Astrocyte (in vitro differentiated cells and primary cell): ENCODE measurements around the gene EVC. TPM values are rescaled to one million over a fixed set of nuclear protein-coding genes. Genes with fewer than 3 reads are reported as not detected.
A peak's percentile ranks its signal among the peaks of the same experiment; 100 is the strongest.

Experiments used
- DNase-seq: peaks from one replicate; pipeline ENCODE4 v3.0.0-alpha.2; 2010; ENCODE audit warnings: low read depth
- FAIRE-seq: peaks from 2 replicates; lab custom pipeline; 2011; peaks lifted over from hg19 to GRCh38; lab: Jason Lieb, UNC
- H2AFZ ChIP-seq: 2 replicates; pipeline ENCODE4 v1.6.0; 2012; ENCODE audit warnings: low read depth, low read length, inconsistent platforms
- H3K27ac ChIP-seq: 2 replicates; pipeline ENCODE4 v1.5.1; 2011; ENCODE audit warnings: low read depth, low read length, inconsistent platforms
- H3K27me3 ChIP-seq: 2 replicates; pipeline ENCODE4 v1.6.0; 2011; ENCODE audit warnings: low read length, inconsistent platforms; ENCODE audit not compliant: insufficient read depth
- H3K36me3 ChIP-seq: 2 replicates; pipeline ENCODE4 v1.5.1; 2011; ENCODE audit warnings: low read length, inconsistent platforms; ENCODE audit not compliant: insufficient read depth
- H3K4me1 ChIP-seq: 2 replicates; pipeline ENCODE4 v1.5.1; 2011; ENCODE audit warnings: low read length, inconsistent platforms; ENCODE audit not compliant: insufficient read depth
- H3K4me2 ChIP-seq: 2 replicates; pipeline ENCODE4 v1.6.0; 2012; ENCODE audit warnings: low read length, inconsistent platforms
- H3K4me3 ChIP-seq: 2 replicates; pipeline ENCODE4 v1.5.1; 2011; ENCODE audit warnings: low read depth, mild to moderate bottlenecking, low read length, inconsistent platforms; ENCODE audit not compliant: insufficient read depth
- H3K79me2 ChIP-seq: 2 replicates; pipeline ENCODE4 v1.6.0; 2012; ENCODE audit warnings: mild to moderate bottlenecking, low read length, inconsistent platforms; ENCODE audit not compliant: insufficient read depth
- H3K9ac ChIP-seq: 2 replicates; pipeline ENCODE4 v1.6.0; 2012; ENCODE audit warnings: mild to moderate bottlenecking, low read length, inconsistent platforms
- H3K9me3 ChIP-seq: 2 replicates; pipeline ENCODE4 v1.5.1; 2012; ENCODE audit warnings: low read depth, mild to moderate bottlenecking, low read length, inconsistent platforms; ENCODE audit not compliant: insufficient read depth
- H4K20me1 ChIP-seq: 2 replicates; pipeline ENCODE4 v1.6.0; 2012; ENCODE audit warnings: low read length, inconsistent platforms; ENCODE audit not compliant: insufficient read depth
- H3K27ac Mint-ChIP-seq: one replicate; pipeline ENCODE4 v1.8.0; 2021; ENCODE audit warnings: mild to moderate bottlenecking, mixed read lengths; ENCODE audit not compliant: unreplicated experiment
- H3K27me3 Mint-ChIP-seq: one replicate; pipeline ENCODE4 v1.8.0; 2021; ENCODE audit warnings: low read depth, mixed read lengths; ENCODE audit not compliant: unreplicated experiment
- H3K36me3 Mint-ChIP-seq: one replicate; pipeline ENCODE4 v1.8.0; 2021; ENCODE audit warnings: low read depth, mixed read lengths; ENCODE audit not compliant: unreplicated experiment
- H3K4me1 Mint-ChIP-seq: one replicate; pipeline ENCODE4 v1.8.0; 2021; ENCODE audit warnings: low read depth, mixed read lengths; ENCODE audit not compliant: unreplicated experiment
- H3K4me3 Mint-ChIP-seq: one replicate; pipeline ENCODE4 v1.8.0; 2021; ENCODE audit warnings: mild to moderate bottlenecking, moderate library complexity, mixed read lengths; ENCODE audit not compliant: unreplicated experiment
- H3K9me3 Mint-ChIP-seq: one replicate; pipeline ENCODE4 v1.8.0; 2021; ENCODE audit warnings: mild to moderate bottlenecking, mixed read lengths; ENCODE audit not compliant: unreplicated experiment
- EZH2 ChIP-seq: IDR thresholded peaks from 2 replicates; pipeline ENCODE4 v1.6.1; 2012; ENCODE audit warnings: mild to moderate bottlenecking, low read length, inconsistent platforms; ENCODE audit not compliant: insufficient read depth
- total RNA-seq: library from RNA; stranded (reverse); gene quantifications from 2 replicates; pipeline ENCODE4 v1.2.1, GENCODE V29; 2021
- TF ChIP-seq, protein P1 (sequence below): IDR thresholded peaks from 2 replicates; pipeline ENCODE4 v1.5.1; 2011; ENCODE audit warnings: low read depth, mild to moderate bottlenecking, inconsistent platforms, low read length, moderate library complexity; ENCODE audit not compliant: insufficient read depth

EVC gene
- total RNA-seq, 1 donor from 2014 or later, result 23.9 TPM

GRCh38 chr4:5747738-5748375, 36.9 kb downstream of the EVC start:
- peak; percentile 93 for DNase-seq
- peaks cover 35% of the 10 kb centered on the region for H3K36me3 ChIP-seq
- no peaks in the 10 kb centered on the region for H4K20me1 ChIP-seq
- H3K9me3 ChIP-seq, result no peaks in the 10 kb centered on the region
- TF ChIP-seq, protein P1, sequence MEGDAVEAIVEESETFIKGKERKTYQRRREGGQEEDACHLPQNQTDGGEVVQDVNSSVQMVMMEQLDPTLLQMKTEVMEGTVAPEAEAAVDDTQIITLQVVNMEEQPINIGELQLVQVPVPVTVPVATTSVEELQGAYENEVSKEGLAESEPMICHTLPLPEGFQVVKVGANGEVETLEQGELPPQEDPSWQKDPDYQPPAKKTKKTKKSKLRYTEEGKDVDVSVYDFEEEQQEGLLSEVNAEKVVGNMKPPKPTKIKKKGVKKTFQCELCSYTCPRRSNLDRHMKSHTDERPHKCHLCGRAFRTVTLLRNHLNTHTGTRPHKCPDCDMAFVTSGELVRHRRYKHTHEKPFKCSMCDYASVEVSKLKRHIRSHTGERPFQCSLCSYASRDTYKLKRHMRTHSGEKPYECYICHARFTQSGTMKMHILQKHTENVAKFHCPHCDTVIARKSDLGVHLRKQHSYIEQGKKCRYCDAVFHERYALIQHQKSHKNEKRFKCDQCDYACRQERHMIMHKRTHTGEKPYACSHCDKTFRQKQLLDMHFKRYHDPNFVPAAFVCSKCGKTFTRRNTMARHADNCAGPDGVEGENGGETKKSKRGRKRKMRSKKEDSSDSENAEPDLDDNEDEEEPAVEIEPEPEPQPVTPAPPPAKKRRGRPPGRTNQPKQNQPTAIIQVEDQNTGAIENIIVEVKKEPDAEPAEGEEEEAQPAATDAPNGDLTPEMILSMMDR, result no peak
- no peak for TF ChIP-seq EZH2
- H3K9me3 Mint-ChIP-seq, result no peaks in the 10 kb centered on the region
- peak overlapping the region; percentile 24 for H3K4me3 ChIP-seq
- peak overlapping the region; percentile 83 for H3K9ac ChIP-seq
- peaks cover 58% of the 10 kb centered on the region for H3K4me1 Mint-ChIP-seq
- peak overlapping the region; percentile 71 for H3K4me2 ChIP-seq
- peaks cover 22% of the 10 kb centered on the region for H3K36me3 Mint-ChIP-seq
- no peaks in the 10 kb centered on the region for H3K27me3 Mint-ChIP-seq
- H3K4me3 Mint-ChIP-seq, result peak overlapping the region; percentile 29
- peak overlapping the region; percentile 89 for H3K27ac Mint-ChIP-seq
- no peaks in the 10 kb centered on the region for H3K79me2 ChIP-seq
- no peaks in the 10 kb centered on the region for H3K27me3 ChIP-seq
- no peak overlapping the region for H2AFZ ChIP-seq
- peak overlapping the region; percentile 96 for H3K27ac ChIP-seq
- peak; percentile 95 for FAIRE-seq
- H3K4me1 ChIP-seq, result peaks cover 63% of the 10 kb centered on the region

DNA sequence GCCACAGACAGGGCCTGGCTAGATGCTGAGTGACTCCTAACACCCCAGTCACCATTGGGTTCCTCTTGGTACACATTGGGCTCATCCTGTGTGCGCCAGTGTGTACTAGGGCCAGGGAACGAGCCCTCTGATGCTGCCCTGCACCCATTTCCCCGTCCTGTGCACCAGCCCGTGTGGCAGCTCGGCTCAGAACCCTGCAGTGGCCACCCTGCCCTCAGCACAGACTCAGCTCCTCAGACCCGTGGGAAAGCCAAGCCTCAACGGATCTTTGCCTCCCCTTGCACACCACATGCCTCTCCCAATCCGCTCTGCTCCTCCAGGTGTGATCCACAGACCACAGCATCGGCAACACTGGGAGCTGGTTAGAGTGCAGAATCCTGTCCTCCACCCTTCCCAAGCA, 38.6 kb downstream of the EVC start:
- no peaks in the 10 kb centered on the region for H3K9me3 Mint-ChIP-seq
- peaks cover 74% of the 10 kb centered on the region for H3K4me1 ChIP-seq
- no peaks in the 10 kb centered on the region for H3K27me3 ChIP-seq
- H3K36me3 Mint-ChIP-seq, result peaks cover 29% of the 10 kb centered on the region
- FAIRE-seq (no peak), DNase-seq (no peak)
- H3K4me1 Mint-ChIP-seq, result peaks cover 69% of the 10 kb centered on the region
- TF ChIP-seq, protein P1, result no peak
- TF ChIP-seq EZH2, result no peak
- H3K4me2 ChIP-seq, result peak overlapping the region; percentile 59
- H4K20me1 ChIP-seq, result no peaks in the 10 kb centered on the region
- peak overlapping the region; percentile 59 for H3K27ac Mint-ChIP-seq
- no peak overlapping the region for H3K4me3 ChIP-seq
- H2AFZ ChIP-seq, result no peak overlapping the region
- H3K36me3 ChIP-seq, result peaks cover 21% of the 10 kb centered on the region
- H3K79me2 ChIP-seq, result peaks cover 2% of the 10 kb centered on the region
- peak overlapping the region; percentile 73 for H3K9ac ChIP-seq
- no peaks in the 10 kb centered on the region for H3K27me3 Mint-ChIP-seq
- no peaks in the 10 kb centered on the region for H3K9me3 ChIP-seq
- H3K27ac ChIP-seq, result peak overlapping the region; percentile 85
- H3K4me3 Mint-ChIP-seq, result no peak overlapping the region
